Left ventricle myocardium inferior (tissue), 1 donor: Measurements from ENCODE around the gene SGIP1. TPM values are rescaled to one million over a fixed set of nuclear protein-coding genes. Genes with fewer than 3 reads are reported as not detected.

Experiments used
- DNase-seq: peaks from one replicate; pipeline ENCODE4 v3.0.0-alpha.2; 2020
- H3K27ac ChIP-seq: fragments of 200-600 bp; replicated peaks from 2 replicates; pipeline ENCODE4 v1.8.0; 2021
- H3K27me3 ChIP-seq: fragments of 200-600 bp; 2 replicates; pipeline ENCODE4 v1.8.0; 2021; ENCODE audit warnings: low read depth
- H3K36me3 ChIP-seq: fragments of 200-600 bp; 2 replicates; pipeline ENCODE4 v1.8.0; 2021
- H3K4me1 ChIP-seq: fragments of 200-600 bp; 2 replicates; pipeline ENCODE4 v1.8.0; 2021
- H3K4me3 ChIP-seq: fragments of 200-600 bp; 2 replicates; pipeline ENCODE4 v1.8.0; 2021; ENCODE audit warnings: mild to moderate bottlenecking, moderate library complexity
- H3K9me3 ChIP-seq: fragments of 200-600 bp; replicated peaks from 2 replicates; pipeline ENCODE4 v1.8.0; 2021
- CTCF ChIP-seq: fragments of 200-600 bp; IDR thresholded peaks from 2 replicates; pipeline ENCODE4 v1.8.0; 2021; ENCODE audit warnings: antibody characterized with exemption, mild to moderate bottlenecking, borderline replicate concordance
- intact Hi-C: fragments of 100-400 bp; cut with micrococcal nuclease; formaldehyde crosslinking; loops from one replicate; pipeline ENCODE4 v1.11.0; 2022
- total RNA-seq: library from RNA; stranded (reverse); fragmentation: NEBNext Ultra II Directional; extraction: Animal tissue kit (Norgen Biotek cat#: 25700); gene quantifications from one replicate; pipeline ENCODE4 v1.2.1, GENCODE V29; 2021
- donor health status: DM: no; HTN: yes; CAD: no; lungs with severe emphysema.

SGIP1 gene
- total RNA-seq, 1 donor from 2014 or later = 9.0 TPM

- peaks cover 10% of the 10 kb centered on the region for H3K9me3 ChIP-seq
- TF ChIP-seq CTCF = no peak
- intact Hi-C loops = no loop called here
- peak overlapping the region; percentile 14 for H3K4me3 ChIP-seq
- H3K36me3 ChIP-seq = no peaks in the 10 kb centered on the region
- no peak for DNase-seq
- no peaks in the 10 kb centered on the region for H3K27me3 ChIP-seq
- H3K27ac ChIP-seq = peak overlapping the region; percentile 68
- peaks cover 21% of the 10 kb centered on the region for H3K4me1 ChIP-seq
Measured at GRCh38 chr1:66563094-66563800, 29.3 kb downstream of the SGIP1 start.

DNA sequence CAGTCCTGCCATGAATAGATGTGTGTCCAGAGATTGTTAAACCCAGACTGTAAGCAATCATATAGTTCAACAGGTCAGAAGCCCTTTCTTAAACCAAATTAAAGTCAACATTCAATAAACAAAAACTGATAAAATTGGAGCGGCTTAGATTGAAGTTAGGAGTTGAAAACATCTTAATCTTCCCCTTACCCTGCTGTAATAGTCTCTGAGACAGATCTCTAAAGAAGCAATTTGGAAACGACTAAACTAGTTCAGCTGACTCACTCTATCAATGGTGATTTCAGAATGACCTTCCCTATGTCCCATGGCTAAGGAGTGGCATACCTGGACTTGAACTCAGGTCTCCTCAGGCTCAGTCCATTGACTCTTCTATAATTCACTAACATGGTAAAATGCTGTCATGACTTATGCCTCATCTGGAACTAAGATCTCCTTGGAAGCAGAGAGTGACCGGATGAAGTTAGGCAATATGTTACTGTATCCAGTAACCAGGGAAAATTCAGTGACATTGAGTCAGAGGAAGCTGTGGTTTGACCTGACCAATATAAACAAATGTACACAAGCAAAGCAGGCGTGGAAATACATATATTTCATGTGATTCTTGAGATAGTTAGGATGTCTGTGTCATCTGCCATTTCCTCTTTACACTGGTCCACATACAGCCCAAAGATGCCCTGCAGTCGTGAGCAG lies 30.1 kb downstream of the SGIP1 start:
- TF ChIP-seq CTCF = no peak
- Histone ChIP-seq H3K9me3 (peaks cover 10% of the 10 kb centered on the region), H3K4me1 (peaks cover 21% of the 10 kb centered on the region), H3K4me3 (no peak overlapping the region), H3K36me3 (no peaks in the 10 kb centered on the region), H3K27ac (peak overlapping the region; percentile 68), H3K27me3 (no peaks in the 10 kb centered on the region)
- intact Hi-C loops = no loop called here
- DNase-seq = no peak

DNA sequence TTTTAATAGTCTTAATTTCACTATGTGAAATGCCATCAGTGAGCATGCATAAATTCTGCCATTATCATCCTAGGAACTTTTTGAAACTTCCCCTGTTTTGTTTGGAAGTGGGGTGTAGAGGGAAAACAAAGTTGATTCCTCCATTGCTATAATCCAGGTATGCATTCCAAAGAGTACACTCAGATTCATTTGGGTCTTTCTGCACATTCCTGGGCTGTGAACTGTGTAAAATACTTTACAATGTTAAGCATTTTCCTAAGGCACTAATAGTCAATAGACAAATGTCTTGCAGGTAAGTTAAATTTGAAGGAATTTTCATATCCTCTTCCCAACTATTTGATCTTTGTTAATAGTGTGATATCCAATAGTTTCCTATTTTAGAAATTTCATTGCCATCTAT lies 36.2 kb downstream of the SGIP1 start:
- Histone ChIP-seq H3K36me3 (no peaks in the 10 kb centered on the region), H3K4me3 (no peak overlapping the region), H3K27ac (no peak overlapping the region), H3K9me3 (peaks cover 10% of the 10 kb centered on the region), H3K4me1 (no peaks in the 10 kb centered on the region), H3K27me3 (no peaks in the 10 kb centered on the region)
- TF ChIP-seq CTCF = no peak
- intact Hi-C loops = no loop called here
- no peak for DNase-seq

GRCh38 chr1:66571789-66572188 lies 37.8 kb downstream of the SGIP1 start:
- intact Hi-C loops = no loop called here
- Histone ChIP-seq H3K27me3 (no peaks in the 10 kb centered on the region), H3K4me3 (no peak overlapping the region), H3K27ac (no peak overlapping the region), H3K36me3 (no peaks in the 10 kb centered on the region), H3K9me3 (peaks cover 10% of the 10 kb centered on the region), H3K4me1 (peaks cover 11% of the 10 kb centered on the region)
- TF ChIP-seq CTCF = no peak
- no peak for DNase-seq

DNA sequence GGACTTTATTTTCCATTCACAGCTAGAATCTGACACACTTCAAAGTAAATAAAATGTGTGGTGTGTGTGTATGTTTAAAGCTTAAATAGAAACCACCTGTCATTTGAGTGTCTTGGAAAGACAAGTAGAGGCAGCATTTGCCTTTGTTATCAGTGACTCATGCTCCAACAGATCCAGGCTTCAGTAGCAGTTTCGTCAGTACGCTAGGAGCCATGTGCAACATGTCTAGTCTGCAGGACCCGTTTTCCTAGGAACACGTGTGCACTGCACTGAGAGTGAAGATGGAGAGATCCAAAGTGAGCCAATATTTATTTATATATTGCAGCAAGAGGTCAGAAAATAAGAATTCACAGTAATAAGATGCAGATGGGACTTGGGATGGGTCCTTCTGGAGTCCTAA lies 41.8 kb downstream of the SGIP1 start:
- Histone ChIP-seq H3K4me3 (no peak overlapping the region), H3K27ac (no peak overlapping the region)
- no peak for DNase-seq

More for the DNA sequence above, 41.8 kb downstream of the SGIP1 start:
- Histone ChIP-seq H3K27me3 (no peaks in the 10 kb centered on the region), H3K36me3 (no peaks in the 10 kb centered on the region), H3K9me3 (no peaks in the 10 kb centered on the region), H3K4me1 (peaks cover 16% of the 10 kb centered on the region)
- intact Hi-C loops = no loop called here
- TF ChIP-seq CTCF = no peak
